HepG2 (cell line): ENCODE results near the gene LSM11. TPM values are rescaled to one million over a fixed set of nuclear protein-coding genes. Genes with fewer than 3 reads are reported as not detected.
A peak's percentile ranks its signal among the peaks of the same experiment; 100 is the strongest.

ENCODE experiments used
- ARID2 ChIP-seq: sonication (generic); formaldehyde crosslinking; IDR thresholded peaks from 2 replicates; pipeline ENCODE4 v1.8.1; 2022; ENCODE audit warnings: mild to moderate bottlenecking, missing genetic modification reagents, borderline replicate concordance
- BRD4 ChIP-seq: sonication (generic); formaldehyde crosslinking; IDR thresholded peaks from 2 replicates; pipeline ENCODE4 v1.4.0; 2020; ENCODE audit warnings: missing genetic modification reagents
- GATAD1 ChIP-seq: IDR thresholded peaks from 2 replicates; pipeline ENCODE4 v1.6.1; 2016; ENCODE audit warnings: missing genetic modification reagents, missing compliant biosample characterization
- JUN ChIP-seq: sonication (generic); formaldehyde crosslinking; IDR thresholded peaks from 2 replicates; pipeline ENCODE4 v1.4.0; 2020; ENCODE audit warnings: mild to moderate bottlenecking, missing genetic modification reagents
- KDM5A ChIP-seq: fragments of 200-600 bp; sonication (generic); IDR thresholded peaks from 2 replicates; pipeline ENCODE4 v1.7.0; 2018; ENCODE audit warnings: antibody characterized with exemption, mild to moderate bottlenecking, low read length, borderline replicate concordance
- MAFF ChIP-seq: IDR thresholded peaks from 2 replicates; pipeline ENCODE4 v1.6.1; 2011; ENCODE audit warnings: low read depth, low read length, improper control_type of control experiment
- SP1 ChIP-seq, 2 experiments: fragments of 450-650 bp in 1 of 2; sonication (generic) in 1 of 2; formaldehyde crosslinking in 1 of 2; IDR thresholded peaks; 2 replicates each; pipeline versions ENCODE4 v1.4.0 to v1.6.1; 2016 to 2020; ENCODE audit warnings: missing genetic modification reagents in 1 of 2
- STAT5B ChIP-seq: sonication (generic); formaldehyde crosslinking; IDR thresholded peaks from 2 replicates; pipeline ENCODE4 v1.4.0; 2020; ENCODE audit warnings: missing genetic modification reagents
- ZBTB1 ChIP-seq: sonication (generic); formaldehyde crosslinking; IDR thresholded peaks from 2 replicates; pipeline ENCODE4 v1.4.0; 2020; ENCODE audit warnings: missing genetic modification reagents, borderline replicate concordance
- ZBTB20 ChIP-seq: sonication (generic); formaldehyde crosslinking; IDR thresholded peaks from 2 replicates; pipeline ENCODE4 v1.8.1; 2023; ENCODE audit warnings: missing genetic modification reagents, low read depth, mild to moderate bottlenecking, borderline replicate concordance
- ZBTB44 ChIP-seq: sonication (generic); formaldehyde crosslinking; IDR thresholded peaks from 2 replicates; pipeline ENCODE4 v1.4.0; 2020; ENCODE audit warnings: missing genetic modification reagents
- ZFP37 ChIP-seq: sonication (generic); formaldehyde crosslinking; IDR thresholded peaks from 2 replicates; pipeline ENCODE4 v1.4.0; 2020; ENCODE audit warnings: missing genetic modification reagents, borderline replicate concordance
- ZFP90 ChIP-seq: sonication (generic); formaldehyde crosslinking; IDR thresholded peaks from 2 replicates; pipeline ENCODE4 v1.8.0; 2022; ENCODE audit warnings: missing genetic modification reagents, mild to moderate bottlenecking, inconsistent platforms, borderline replicate concordance
- ZFYVE20 ChIP-seq: sonication (generic); formaldehyde crosslinking; IDR thresholded peaks from 2 replicates; pipeline ENCODE4 v1.8.0; 2023; ENCODE audit warnings: low read depth, mild to moderate bottlenecking, moderate library complexity, missing genetic modification reagents, borderline replicate concordance
- ZNF549 ChIP-seq: sonication (generic); formaldehyde crosslinking; IDR thresholded peaks from 2 replicates; pipeline ENCODE4 v1.5.0; 2020; ENCODE audit warnings: missing genetic modification reagents
- ZNF652 ChIP-seq: IDR thresholded peaks from 2 replicates; pipeline ENCODE4 v1.6.1; 2016; ENCODE audit warnings: low read depth, borderline replicate concordance
- ZNF674 ChIP-seq: sonication (generic); formaldehyde crosslinking; IDR thresholded peaks from 2 replicates; pipeline ENCODE4 v1.5.0; 2020; ENCODE audit warnings: low read depth, mild to moderate bottlenecking, missing genetic modification reagents
- ZSCAN12 ChIP-seq: sonication (generic); formaldehyde crosslinking; IDR thresholded peaks from 2 replicates; pipeline ENCODE4 v1.9.0; 2021; ENCODE audit warnings: mild to moderate bottlenecking, missing genetic modification reagents
- ZZZ3 ChIP-seq: sonication (generic); formaldehyde crosslinking; IDR thresholded peaks from 2 replicates; pipeline ENCODE4 v1.4.0; 2020; ENCODE audit warnings: missing genetic modification reagents, mild to moderate bottlenecking, borderline replicate concordance
- polyA plus RNA-seq, 8 experiments: library from polyadenylated mRNA; depleted of rRNA in 3 of 8; stranded (reverse) in 7 of 8; unstranded in 1 of 8; fragments of >200 nt; fragmentation: Illumina TruSeq in 4 of 8; extraction: Trizol in 4 of 8; gene quantifications; 2 replicates each; pipeline versions ENCODE4 v1.2.1 to v1.2.3, GENCODE V29; 2011 to 2016; ENCODE audit warnings: low read depth in 4 of 8, missing spikeins in 1 of 8, mixed read lengths in 1 of 8; ENCODE audit not compliant: insufficient read depth in 1 of 8
- total RNA-seq, 5 experiments: library from RNA; depleted of rRNA; stranded (reverse); fragments of >200 nt; fragmentation: Illumina TruSeq; extraction: Trizol; gene quantifications; 2 replicates each; pipeline ENCODE4 v1.2.3, GENCODE V29; 2016; ENCODE audit warnings: low read depth in 1 of 5
- TF ChIP-seq, protein P1 (sequence below): sonication (generic); formaldehyde crosslinking; IDR thresholded peaks from 2 replicates; pipeline ENCODE4 v1.4.0; 2020; ENCODE audit warnings: missing genetic modification reagents
- TF ChIP-seq, protein P2 (sequence below): IDR thresholded peaks from 2 replicates; pipeline ENCODE4 v1.6.1; 2016; ENCODE audit warnings: mild to moderate bottlenecking
- TF ChIP-seq, protein P3 (sequence below): sonication (generic); formaldehyde crosslinking; IDR thresholded peaks from 2 replicates; pipeline ENCODE4 v1.5.1; 2020; ENCODE audit warnings: missing genetic modification reagents, mild to moderate bottlenecking, borderline replicate concordance

The LSM11 gene
- total and polyA plus RNA-seq, 2 of the 13 experiments (the other 11 are each of a cell fraction or from before 2014, with no cell fraction given), result 4.5 to 7.2 TPM

GRCh38 chr5:157731272-157732129 lies 12.0 kb upstream of the LSM11 start, which contains the start of gene THG1L (continued):
- TF ChIP-seq, protein P1, sequence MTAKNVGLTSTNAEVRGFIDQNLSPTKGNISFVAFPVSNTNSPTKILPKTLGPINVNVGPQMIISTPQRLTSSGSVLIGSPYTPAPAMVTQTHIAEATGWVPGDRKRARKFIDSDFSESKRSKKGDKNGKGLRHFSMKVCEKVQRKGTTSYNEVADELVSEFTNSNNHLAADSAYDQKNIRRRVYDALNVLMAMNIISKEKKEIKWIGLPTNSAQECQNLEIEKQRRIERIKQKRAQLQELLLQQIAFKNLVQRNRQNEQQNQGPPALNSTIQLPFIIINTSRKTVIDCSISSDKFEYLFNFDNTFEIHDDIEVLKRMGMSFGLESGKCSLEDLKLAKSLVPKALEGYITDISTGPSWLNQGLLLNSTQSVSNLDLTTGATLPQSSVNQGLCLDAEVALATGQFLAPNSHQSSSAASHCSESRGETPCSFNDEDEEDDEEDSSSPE (CRISPR knock-in tag), result peak; percentile 70; the same call in 1 of the 2 replicates
- TF ChIP-seq ZFP37 (CRISPR knock-in tag) (0 out of 2 replicates have a peak, but pooled peaks have one; percentile 46), ZNF549 (no peak), SP1 (IDR thresholded peaks at IDR 0.05) (no peak), SP1 (CRISPR knock-in tag; IDR thresholded peaks at IDR 0.05) (peak; percentile 60; the same call in 1 of the 2 replicates), ZNF674 (CRISPR knock-in tag) (no peak), ZZZ3 (CRISPR knock-in tag) (peak; percentile 61; the same call in 1 of the 2 replicates), ZNF652 (CRISPR knock-in tag) (no peak), KDM5A (peak; percentile 73; the same call in 1 of the 2 replicates), ZFYVE20 (no peak), ZBTB1 (CRISPR knock-in tag) (no peak), ZSCAN12 (CRISPR knock-in tag) (0 out of 2 replicates have a peak, but pooled peaks have one; percentile 22), GATAD1 (CRISPR knock-in tag) (peak; percentile 90), ZBTB20 (CRISPR knock-in tag) (peak; percentile 83; the same call in 1 of the 2 replicates), STAT5B (CRISPR knock-in tag) (no peak), JUN (CRISPR knock-in tag) (no peak), ZBTB44 (CRISPR knock-in tag) (no peak), ARID2 (peak; percentile 84; the same call in 1 of the 2 replicates), MAFF (no peak), ZFP90 (CRISPR knock-in tag) (peak; percentile 86), BRD4 (CRISPR knock-in tag) (peak; percentile 89)
- TF ChIP-seq, protein P2, sequence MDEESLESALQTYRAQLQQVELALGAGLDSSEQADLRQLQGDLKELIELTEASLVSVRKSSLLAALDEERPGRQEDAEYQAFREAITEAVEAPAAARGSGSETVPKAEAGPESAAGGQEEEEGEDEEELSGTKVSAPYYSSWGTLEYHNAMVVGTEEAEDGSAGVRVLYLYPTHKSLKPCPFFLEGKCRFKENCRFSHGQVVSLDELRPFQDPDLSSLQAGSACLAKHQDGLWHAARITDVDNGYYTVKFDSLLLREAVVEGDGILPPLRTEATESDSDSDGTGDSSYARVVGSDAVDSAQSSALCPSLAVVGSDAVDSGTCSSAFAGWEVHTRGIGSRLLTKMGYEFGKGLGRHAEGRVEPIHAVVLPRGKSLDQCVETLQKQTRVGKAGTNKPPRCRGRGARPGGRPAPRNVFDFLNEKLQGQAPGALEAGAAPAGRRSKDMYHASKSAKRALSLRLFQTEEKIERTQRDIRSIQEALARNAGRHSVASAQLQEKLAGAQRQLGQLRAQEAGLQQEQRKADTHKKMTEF (CRISPR knock-in tag), result peak; percentile 81
- TF ChIP-seq, protein P3, sequence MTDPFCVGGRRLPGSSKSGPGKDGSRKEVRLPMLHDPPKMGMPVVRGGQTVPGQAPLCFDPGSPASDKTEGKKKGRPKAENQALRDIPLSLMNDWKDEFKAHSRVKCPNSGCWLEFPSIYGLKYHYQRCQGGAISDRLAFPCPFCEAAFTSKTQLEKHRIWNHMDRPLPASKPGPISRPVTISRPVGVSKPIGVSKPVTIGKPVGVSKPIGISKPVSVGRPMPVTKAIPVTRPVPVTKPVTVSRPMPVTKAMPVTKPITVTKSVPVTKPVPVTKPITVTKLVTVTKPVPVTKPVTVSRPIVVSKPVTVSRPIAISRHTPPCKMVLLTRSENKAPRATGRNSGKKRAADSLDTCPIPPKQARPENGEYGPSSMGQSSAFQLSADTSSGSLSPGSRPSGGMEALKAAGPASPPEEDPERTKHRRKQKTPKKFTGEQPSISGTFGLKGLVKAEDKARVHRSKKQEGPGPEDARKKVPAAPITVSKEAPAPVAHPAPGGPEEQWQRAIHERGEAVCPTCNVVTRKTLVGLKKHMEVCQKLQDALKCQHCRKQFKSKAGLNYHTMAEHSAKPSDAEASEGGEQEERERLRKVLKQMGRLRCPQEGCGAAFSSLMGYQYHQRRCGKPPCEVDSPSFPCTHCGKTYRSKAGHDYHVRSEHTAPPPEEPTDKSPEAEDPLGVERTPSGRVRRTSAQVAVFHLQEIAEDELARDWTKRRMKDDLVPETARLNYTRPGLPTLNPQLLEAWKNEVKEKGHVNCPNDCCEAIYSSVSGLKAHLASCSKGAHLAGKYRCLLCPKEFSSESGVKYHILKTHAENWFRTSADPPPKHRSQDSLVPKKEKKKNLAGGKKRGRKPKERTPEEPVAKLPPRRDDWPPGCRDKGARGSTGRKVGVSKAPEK, result no peak
